ENCODE data around the gene SLC29A1.

The SLC29A1 gene

GRCh38 chr6:44214307-44214706 is 9.1 kb upstream of the SLC29A1 start:
- ATAC-seq = no peak
- no peak for TF ChIP-seq ZNF565 (CRISPR knock-in tag; conservative IDR thresholded peaks at IDR 0.05; ENCODE audit: low read depth)
- no peak for TF ChIP-seq ZNF70 (CRISPR knock-in tag; IDR thresholded peaks at IDR 0.05)
- no peak for TF ChIP-seq OSR1 (CRISPR knock-in tag; IDR thresholded peaks at IDR 0.05)
- no peak for TF ChIP-seq TOX (CRISPR knock-in tag; IDR thresholded peaks at IDR 0.05; ENCODE audit: borderline replicate concordance)
- no peak for TF ChIP-seq SNAI2 (CRISPR knock-in tag; IDR thresholded peaks at IDR 0.05)
- TF ChIP-seq TSHZ2 (CRISPR knock-in tag; IDR thresholded peaks at IDR 0.05) = no peak
- no peak for TF ChIP-seq ZC3H10 (CRISPR knock-in tag; IDR thresholded peaks at IDR 0.05)
- TF ChIP-seq CREB5 (CRISPR knock-in tag; IDR thresholded peaks at IDR 0.05; ENCODE audit: low read depth) = no peak
- TF ChIP-seq ZFP3 (CRISPR knock-in tag; IDR thresholded peaks at IDR 0.05) = no peak
- TF ChIP-seq CSDC2 (CRISPR knock-in tag; IDR thresholded peaks at IDR 0.05) = no peak
- TF ChIP-seq GLIS3 (CRISPR knock-in tag; IDR thresholded peaks at IDR 0.05) = no peak

DNA sequence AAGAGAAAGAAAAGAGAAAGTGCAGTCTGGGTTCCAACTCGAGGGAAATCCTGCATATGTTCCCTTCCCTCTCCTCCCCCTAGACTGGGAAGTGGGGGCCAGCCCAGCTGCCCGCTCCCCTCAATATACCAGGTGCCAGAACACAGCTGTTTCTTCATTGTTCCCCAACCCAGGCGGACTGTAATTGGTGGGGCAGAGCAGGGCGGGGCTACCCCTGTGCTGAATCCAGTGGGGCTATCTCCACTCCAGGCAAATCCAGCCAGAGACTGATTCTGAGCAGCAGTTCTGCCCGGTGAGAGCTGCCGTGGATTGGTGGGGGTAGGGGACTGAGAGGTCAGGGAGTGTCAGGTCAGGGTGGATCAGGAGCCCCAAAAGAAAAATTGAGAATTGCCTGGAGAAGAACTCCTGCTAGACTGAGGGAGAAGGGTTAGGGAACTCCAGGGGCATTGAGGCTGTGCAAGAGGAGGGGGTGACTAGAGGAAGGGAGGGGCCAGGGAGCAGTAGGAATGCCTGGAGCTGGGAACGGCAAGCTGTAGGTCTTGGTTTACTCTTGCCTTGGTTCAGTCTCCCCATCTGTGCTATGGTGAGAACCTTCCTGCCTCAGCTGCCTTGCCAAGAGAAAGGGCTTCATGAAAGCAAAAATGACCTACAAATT is 6.6 kb upstream of the SLC29A1 start, which contains the start of gene MYMX:
TSS of gene MYMX (plus strand) at position 250 of the 655 bp plus-strand sequence. CDS start 546 bp downstream, outside the sequence.
- TF ChIP-seq ESRRG (CRISPR knock-in tag; IDR thresholded peaks at IDR 0.05) (no peak), ARNTL (CRISPR knock-in tag; IDR thresholded peaks at IDR 0.05; ENCODE audit: borderline replicate concordance, low read depth) (no peak), ZFP30 (CRISPR knock-in tag; IDR thresholded peaks at IDR 0.05) (no peak), ZFP3 (CRISPR knock-in tag; IDR thresholded peaks at IDR 0.05) (no peak), GLIS3 (CRISPR knock-in tag; IDR thresholded peaks at IDR 0.05) (no peak), CSRNP3 (CRISPR knock-in tag; IDR thresholded peaks at IDR 0.05) (no peak), ISL1 (CRISPR knock-in tag; IDR thresholded peaks at IDR 0.05) (no peak), TOX (CRISPR knock-in tag; IDR thresholded peaks at IDR 0.05; ENCODE audit: borderline replicate concordance) (no peak), RARB (CRISPR knock-in tag; IDR thresholded peaks at IDR 0.05) (no peak)

GRCh38 chr6:44217332-44218143 is 5.9 kb upstream of the SLC29A1 start:
- TF ChIP-seq RARB (CRISPR knock-in tag; IDR thresholded peaks at IDR 0.05) = no peak
- TF ChIP-seq ISL1 (CRISPR knock-in tag; IDR thresholded peaks at IDR 0.05) = no peak
- TF ChIP-seq ZNF70 (CRISPR knock-in tag; IDR thresholded peaks at IDR 0.05) = no peak
- no peak for TF ChIP-seq ZFP30 (CRISPR knock-in tag; IDR thresholded peaks at IDR 0.05)
- TF ChIP-seq ZNF8 (CRISPR knock-in tag; IDR thresholded peaks at IDR 0.05) = no peak
- TF ChIP-seq TSHZ2 (CRISPR knock-in tag; IDR thresholded peaks at IDR 0.05) = no peak
- ATAC-seq = no peak

More for the DNA sequence above, 6.6 kb upstream of the SLC29A1 start, which contains the start of gene MYMX:
- no peak for ATAC-seq
